NB4 (cell line): ENCODE measurements around the gene IDI2.

Experiments used
- CTCF ChIP-seq: IDR thresholded peaks from one replicate; pipeline ENCODE4 v1.5.1; 2012; ENCODE audit warnings: low read depth, low read length
- MYC ChIP-seq: IDR thresholded peaks from 2 replicates; pipeline ENCODE4 v1.6.1; 2011; ENCODE audit warnings: low read depth, low read length
- POLR2A ChIP-seq: IDR thresholded peaks from 2 replicates; pipeline ENCODE4 v1.6.1; 2011; ENCODE audit warnings: mild to moderate bottlenecking; ENCODE audit not compliant: insufficient read length; ENCODE audit errors: extremely low read depth

GRCh38 chr10:986881-987619 lies 38.6 kb downstream of the IDI2 start:
- TF ChIP-seq CTCF: no peak
- TF ChIP-seq POLR2A: no peak
- no peak for TF ChIP-seq MYC
